HFFc6 (cell line): ENCODE results near the gene ATP6V0E1. TPM values are rescaled to one million over a fixed set of nuclear protein-coding genes. Genes with fewer than 3 reads are reported as not detected.

Experiments
- DNase-seq: peaks from one replicate; pipeline ENCODE4 v3.0.0-alpha.2; 2018
- H3K27ac Mint-ChIP-seq: 2 replicates; pipeline ENCODE4 v1.8.0; 2020; ENCODE audit warnings: mild to moderate bottlenecking, mixed read lengths
- H3K27me3 Mint-ChIP-seq: 2 replicates; pipeline ENCODE4 v1.8.0; 2021; ENCODE audit warnings: mild to moderate bottlenecking, moderate library complexity, mixed read lengths; ENCODE audit not compliant: insufficient read depth
- H3K36me3 Mint-ChIP-seq: 2 replicates; pipeline ENCODE4 v1.8.0; 2021; ENCODE audit warnings: low read depth, mixed read lengths
- H3K4me1 Mint-ChIP-seq: 2 replicates; pipeline ENCODE4 v1.8.0; 2020; ENCODE audit warnings: low read depth, mixed read lengths
- H3K4me3 Mint-ChIP-seq: 2 replicates; pipeline ENCODE4 v1.8.0; 2020; ENCODE audit warnings: mild to moderate bottlenecking, moderate library complexity, mixed read lengths
- H3K9me3 Mint-ChIP-seq: 2 replicates; pipeline ENCODE4 v1.8.0; 2020; ENCODE audit warnings: mild to moderate bottlenecking, mixed read lengths
- total RNA-seq, 6 experiments: library from RNA; stranded (reverse); fragmentation: NEBNext Ultra II Directional; extraction: Animal tissue kit (Norgen Biotek cat#: 25700); gene quantifications; 2 replicates in 1 of 6; 3 replicates in 5 of 6; pipeline ENCODE4 v1.2.3, GENCODE V29; 2021
- TF ChIP-seq, protein P1 (sequence below): fragments of 200-600 bp; sonication (generic); IDR thresholded peaks from 2 replicates; pipeline ENCODE4 v1.5.0; 2021; ENCODE audit warnings: antibody characterized with exemption, mild to moderate bottlenecking

The ATP6V0E1 gene
- total RNA-seq, 6 experiments from 2014 or later = 462 to 606 (median 488) TPM

DNA sequence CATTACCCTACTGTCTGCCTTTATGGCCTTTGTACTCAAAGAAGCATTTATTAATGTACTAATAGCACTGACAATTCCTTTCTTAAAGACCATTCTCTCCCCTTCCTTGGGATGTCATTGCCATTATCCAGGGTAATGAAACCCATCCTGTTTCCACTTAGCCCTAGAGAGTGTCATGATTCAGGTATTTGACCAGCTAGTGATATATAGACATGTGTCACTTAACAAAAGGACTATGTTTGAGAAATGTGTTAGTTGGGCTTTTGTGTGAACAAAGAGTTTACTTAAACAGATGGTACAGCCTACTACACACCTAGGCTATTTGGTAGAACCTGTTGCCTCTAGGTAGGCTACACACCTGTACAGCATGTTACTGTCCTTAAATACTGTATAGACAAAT lies 2.0 kb downstream of the ATP6V0E1 start:
- Mint-ChIP-seq H3K4me3 (peak overlapping the region; percentile 99), H3K9me3 (0 out of 2 replicates have a peak, but pooled peaks cover 3% of the 10 kb centered on the region), H3K4me1 (peaks cover 17% of the 10 kb centered on the region), H3K27me3 (peaks cover 2% of the 10 kb centered on the region), H3K27ac (peak overlapping the region; percentile 74), H3K36me3 (peaks cover 30% of the 10 kb centered on the region)
- TF ChIP-seq, protein P1, sequence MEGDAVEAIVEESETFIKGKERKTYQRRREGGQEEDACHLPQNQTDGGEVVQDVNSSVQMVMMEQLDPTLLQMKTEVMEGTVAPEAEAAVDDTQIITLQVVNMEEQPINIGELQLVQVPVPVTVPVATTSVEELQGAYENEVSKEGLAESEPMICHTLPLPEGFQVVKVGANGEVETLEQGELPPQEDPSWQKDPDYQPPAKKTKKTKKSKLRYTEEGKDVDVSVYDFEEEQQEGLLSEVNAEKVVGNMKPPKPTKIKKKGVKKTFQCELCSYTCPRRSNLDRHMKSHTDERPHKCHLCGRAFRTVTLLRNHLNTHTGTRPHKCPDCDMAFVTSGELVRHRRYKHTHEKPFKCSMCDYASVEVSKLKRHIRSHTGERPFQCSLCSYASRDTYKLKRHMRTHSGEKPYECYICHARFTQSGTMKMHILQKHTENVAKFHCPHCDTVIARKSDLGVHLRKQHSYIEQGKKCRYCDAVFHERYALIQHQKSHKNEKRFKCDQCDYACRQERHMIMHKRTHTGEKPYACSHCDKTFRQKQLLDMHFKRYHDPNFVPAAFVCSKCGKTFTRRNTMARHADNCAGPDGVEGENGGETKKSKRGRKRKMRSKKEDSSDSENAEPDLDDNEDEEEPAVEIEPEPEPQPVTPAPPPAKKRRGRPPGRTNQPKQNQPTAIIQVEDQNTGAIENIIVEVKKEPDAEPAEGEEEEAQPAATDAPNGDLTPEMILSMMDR = no peak
- DNase-seq = no peak

DNA sequence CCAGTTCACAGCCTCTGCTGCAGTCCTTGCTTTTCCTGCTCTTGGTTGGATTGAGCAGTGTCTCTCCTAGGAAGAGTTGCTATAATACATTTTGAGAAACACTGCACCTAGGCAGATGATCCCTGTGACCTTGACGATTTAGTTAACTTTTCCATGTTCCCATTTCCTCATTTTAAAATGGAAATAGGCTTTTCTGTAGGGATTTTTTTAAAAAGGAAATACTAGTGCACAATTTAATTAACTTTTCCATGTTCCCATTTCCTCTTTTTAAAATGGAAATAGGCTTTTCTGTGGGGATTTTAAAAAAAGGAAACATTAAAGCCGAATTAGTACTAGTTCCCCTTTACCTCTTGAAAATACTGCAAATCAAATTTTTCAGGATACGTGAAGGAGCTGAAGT lies 4.7 kb downstream of the ATP6V0E1 start:
- no peak for DNase-seq
- Mint-ChIP-seq H3K9me3 (0 out of 2 replicates have a peak, but pooled peaks cover 3% of the 10 kb centered on the region), H3K4me1 (peaks cover 23% of the 10 kb centered on the region), H3K4me3 (no peak overlapping the region), H3K27ac (no peak overlapping the region), H3K27me3 (peaks cover 2% of the 10 kb centered on the region; the same call in 1 of the 2 replicates), H3K36me3 (peaks cover 43% of the 10 kb centered on the region)
- TF ChIP-seq, protein P1 = no peak

DNA sequence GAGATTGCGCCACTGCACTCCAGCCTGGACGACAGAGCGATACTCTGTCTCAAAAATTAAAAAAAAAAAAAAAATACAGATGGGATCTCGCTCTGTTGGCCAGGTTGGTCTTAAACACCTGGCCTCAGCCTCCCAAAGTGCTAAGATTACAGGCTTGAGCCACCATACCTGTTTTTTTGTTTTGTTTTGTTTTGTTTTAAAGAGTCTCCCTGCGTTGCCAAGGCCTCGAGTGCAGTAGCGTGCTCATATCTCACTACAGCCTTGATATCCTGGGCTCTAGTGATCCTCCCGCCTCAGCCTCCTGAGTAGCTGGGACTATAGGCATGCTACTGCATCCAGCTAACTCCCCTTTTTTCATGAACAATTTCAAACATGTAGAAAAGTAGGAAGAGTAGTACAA lies 7.2 kb downstream of the ATP6V0E1 start:
- TF ChIP-seq, protein P1 = no peak
- DNase-seq = no peak
- H3K4me1 Mint-ChIP-seq = peaks cover 22% of the 10 kb centered on the region
- H3K36me3 Mint-ChIP-seq = peaks cover 36% of the 10 kb centered on the region
- H3K9me3 Mint-ChIP-seq = no peaks in the 10 kb centered on the region
- H3K27me3 Mint-ChIP-seq = peaks cover 2% of the 10 kb centered on the region; the same call in 1 of the 2 replicates
- no peak overlapping the region for H3K4me3 Mint-ChIP-seq
- no peak overlapping the region for H3K27ac Mint-ChIP-seq

DNA sequence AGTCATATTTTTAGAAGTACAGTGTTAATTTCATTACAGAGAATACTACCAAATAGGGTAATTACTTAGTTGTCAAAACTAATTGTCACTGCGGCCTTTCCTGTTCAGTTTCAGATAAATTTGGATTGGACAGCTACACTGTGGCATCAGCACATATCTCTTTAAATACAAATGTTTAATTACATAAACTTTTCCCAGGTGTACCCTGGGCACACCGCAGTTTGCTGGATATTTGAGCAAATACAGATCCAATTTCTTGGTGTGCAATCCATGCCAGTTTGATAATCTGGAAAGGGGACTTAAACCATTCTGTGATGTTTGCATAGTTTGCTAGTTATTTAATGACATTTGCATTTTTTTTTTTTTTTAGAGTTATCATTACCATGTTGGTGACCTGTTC lies 10.8 kb downstream of the ATP6V0E1 start:
- Mint-ChIP-seq H3K27ac (no peak overlapping the region), H3K36me3 (peaks cover 24% of the 10 kb centered on the region), H3K4me3 (no peak overlapping the region), H3K4me1 (peaks cover 15% of the 10 kb centered on the region), H3K9me3 (no peaks in the 10 kb centered on the region), H3K27me3 (peaks cover 2% of the 10 kb centered on the region; the same call in 1 of the 2 replicates)
- TF ChIP-seq, protein P1 = no peak
- DNase-seq = no peak

DNA sequence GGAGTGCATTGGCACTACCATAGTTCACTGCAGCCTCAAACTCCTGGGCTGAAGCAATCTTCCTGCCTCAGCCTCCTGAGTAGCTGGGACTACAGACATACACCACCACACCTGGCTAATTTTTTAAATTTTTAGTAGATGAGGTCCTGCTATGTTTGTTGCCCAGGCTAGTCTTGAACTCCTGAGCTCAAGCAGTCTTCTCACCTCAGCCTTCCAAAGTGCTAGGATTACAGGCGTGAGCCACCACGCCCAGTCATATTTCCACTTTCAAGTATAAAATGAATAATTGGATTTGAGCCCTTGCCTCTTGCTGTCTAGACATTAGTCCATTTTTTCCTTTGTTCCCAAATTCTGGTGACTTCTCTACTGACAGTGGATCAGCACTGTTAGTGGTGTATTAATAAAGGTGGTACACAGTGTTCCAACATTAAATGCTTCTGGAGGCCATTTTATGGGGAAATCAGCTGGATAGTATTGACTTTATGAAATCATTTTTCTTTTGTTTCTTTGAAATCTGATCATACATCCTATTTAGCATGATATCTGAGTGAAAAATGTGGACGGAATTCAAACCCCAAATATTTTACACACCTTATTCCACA lies 15.9 kb downstream of the ATP6V0E1 start:
- peaks cover 4% of the 10 kb centered on the region; the same call in 1 of the 2 replicates for H3K36me3 Mint-ChIP-seq
- no peak for DNase-seq

More for the DNA sequence above, 15.9 kb downstream of the ATP6V0E1 start:
- Mint-ChIP-seq H3K4me1 (peaks cover 39% of the 10 kb centered on the region), H3K27ac (no peak overlapping the region), H3K4me3 (no peak overlapping the region), H3K9me3 (no peaks in the 10 kb centered on the region), H3K27me3 (no peaks in the 10 kb centered on the region)
- TF ChIP-seq, protein P1 = no peak
